Adrenal gland (tissue), 12 donors: ENCODE measurements around the gene SLC17A7. TPM values are rescaled to one million over a fixed set of nuclear protein-coding genes. Genes with fewer than 3 reads are reported as not detected.

ENCODE experiments used
- DNase-seq, 7 donors: peaks; one replicate each; pipeline ENCODE4 v3.0.0-alpha.2; 2019 to 2020
- H3K27ac ChIP-seq, 5 donors: fragments of 200-600 bp; sonication (generic) in 4 of 5; 1 replicate in 3 of 5; 2 replicates in 2 of 5; pipeline versions ENCODE4 v1.5.1 to v1.8.0; 2016 to 2020; ENCODE audit warnings: mild to moderate bottlenecking in 1 of 5
- H3K27me3 ChIP-seq: fragments of 200-600 bp; 2 replicates; pipeline ENCODE4 v1.8.0; 2021
- H3K36me3 ChIP-seq, 2 donors: fragments of 200-600 bp; replicated peaks in 1 of 2; 1 replicate in 1 of 2; 2 replicates in 1 of 2; pipeline versions ENCODE4 v1.5.1 to v1.8.0; 2018 to 2022
- H3K4me1 ChIP-seq, 2 donors: fragments of 200-600 bp; replicated peaks in 1 of 2; 1 replicate in 1 of 2; 2 replicates in 1 of 2; pipeline versions ENCODE4 v1.5.1 to v1.8.0; 2018 to 2021
- H3K4me3 ChIP-seq, 4 donors: fragments of 200-600 bp; sonication (generic) in 3 of 4; one replicate each; pipeline ENCODE4 v1.5.1; 2016 to 2018
- H3K9me3 ChIP-seq, 3 donors: fragments of 200-600 bp; sonication (generic) in 1 of 3; replicated peaks in 1 of 3; 1 replicate in 2 of 3; 2 replicates in 1 of 3; pipeline versions ENCODE4 v1.5.1 to v1.8.0; 2016 to 2021
- POLR2A ChIP-seq, 2 donors: fragments of 450-650 bp; IDR thresholded peaks; one replicate each; pipeline ENCODE4 v1.6.1; 2017; ENCODE audit warnings: antibody characterized with exemption in 2 of 2, mild to moderate bottlenecking in 2 of 2, moderate library complexity in 1 of 2
- WGBS, 4 donors: extraction: QIAGEN DNeasy Blood & Tissue Kit in 2 of 4; methylation state at CpG; one replicate each; pipeline versions ENCODE4 v1.1.5 to v1.1.7; 2013 to 2017; 5-methylcytosine and 5-hydroxymethylcytosine counted together
- intact Hi-C, 2 donors: fragments of 100-400 bp; cut with DNase I; formaldehyde crosslinking; loops; one replicate each; pipeline versions ENCODE4 v1.14.1 to v1.15.0; 2022 to 2023
- polyA plus RNA-seq, 3 donors: library from polyadenylated mRNA; stranded (reverse); fragments of 200-250 nt in 2 of 3; fragments of 350-450 nt in 1 of 3; fragmentation: Illumina TruSeq in 1 of 3; extraction: RNeasy Lipid Tissue Mini Kit (QIAGEN cat#74804) in 1 of 3; gene quantifications; one replicate each; pipeline ENCODE4 v1.2.3, GENCODE V29; 2013 to 2014
- small RNA-seq, 2 donors: library from RNA; depleted of rRNA; stranded (forward); fragments of <200 nt; gene quantifications; one replicate each; pipeline ENCODE3, GENCODE V24; 2016
- total RNA-seq, 9 donors: library from RNA; depleted of rRNA in 4 of 9; stranded (reverse); fragments of >200 nt in 4 of 9; fragments of 120-200 nt in 1 of 9; fragmentation: NEBNext Ultra II Directional in 1 of 9; extraction: Animal tissue kit (Norgen Biotek cat#: 25700) in 1 of 9; gene quantifications; one replicate each; pipeline versions ENCODE4 v1.1.0 to v1.2.4, GENCODE V29; 2013 to 2023
- TF ChIP-seq, protein P1 (sequence below), 6 experiments: fragments of 450-650 bp in 4 of 6; fragments of 200-600 bp in 2 of 6; sonication (generic) in 1 of 6; IDR thresholded peaks; 1 replicate in 5 of 6; 2 replicates in 1 of 6; pipeline versions ENCODE4 v1.5.1 to v1.8.0; 2016 to 2021; ENCODE audit warnings: antibody characterized with exemption in 6 of 6, mild to moderate bottlenecking in 2 of 6, moderate library complexity in 1 of 6
- donor health status: healthy with polysubstance abuse.
- donor health status: Bipolar disorder and iron deficiency.
- donor health status: DM: yes; HTN: yes; CAD: no.
- donor health status: DM: no; HTN: no; CAD: no.
- donor health status: DM: no; HTN: no; CAD: no.
- donor health status: DM: yes; HTN: yes; CAD: no.

SLC17A7 gene
- total and polyA plus RNA-seq, 12 donors: 0.06 to 9.6 (median 1.2) TPM

GRCh38 chr19:49387936-49388372 is 53.4 kb downstream of the SLC17A7 start, which contains the start of gene KASH5:
Gene KASH5, plus strand, starts transcription at chr19:49388249. Its CDS starts 2,635 bp downstream, at chr19:49390884.
- intact Hi-C loops: no loop called here
- no peak for TF ChIP-seq POLR2A (IDR thresholded peaks at IDR 0.05)
- TF ChIP-seq, protein P1, sequence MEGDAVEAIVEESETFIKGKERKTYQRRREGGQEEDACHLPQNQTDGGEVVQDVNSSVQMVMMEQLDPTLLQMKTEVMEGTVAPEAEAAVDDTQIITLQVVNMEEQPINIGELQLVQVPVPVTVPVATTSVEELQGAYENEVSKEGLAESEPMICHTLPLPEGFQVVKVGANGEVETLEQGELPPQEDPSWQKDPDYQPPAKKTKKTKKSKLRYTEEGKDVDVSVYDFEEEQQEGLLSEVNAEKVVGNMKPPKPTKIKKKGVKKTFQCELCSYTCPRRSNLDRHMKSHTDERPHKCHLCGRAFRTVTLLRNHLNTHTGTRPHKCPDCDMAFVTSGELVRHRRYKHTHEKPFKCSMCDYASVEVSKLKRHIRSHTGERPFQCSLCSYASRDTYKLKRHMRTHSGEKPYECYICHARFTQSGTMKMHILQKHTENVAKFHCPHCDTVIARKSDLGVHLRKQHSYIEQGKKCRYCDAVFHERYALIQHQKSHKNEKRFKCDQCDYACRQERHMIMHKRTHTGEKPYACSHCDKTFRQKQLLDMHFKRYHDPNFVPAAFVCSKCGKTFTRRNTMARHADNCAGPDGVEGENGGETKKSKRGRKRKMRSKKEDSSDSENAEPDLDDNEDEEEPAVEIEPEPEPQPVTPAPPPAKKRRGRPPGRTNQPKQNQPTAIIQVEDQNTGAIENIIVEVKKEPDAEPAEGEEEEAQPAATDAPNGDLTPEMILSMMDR (IDR thresholded peaks at IDR 0.05): no peak
- no peaks in the 10 kb centered on the region for H3K4me1 ChIP-seq
- H3K36me3 ChIP-seq: no peaks in the 10 kb centered on the region
- H3K9me3 ChIP-seq: no peaks in the 10 kb centered on the region
- no peak within 1 kb of the TSS for H3K4me3 ChIP-seq
- WGBS, 4 donors: 23 to 78% (median 39%) methylated on average over 13 to 40 of the region's 40 CpGs
- no peaks in the 10 kb centered on the region for H3K27me3 ChIP-seq
- H3K27ac ChIP-seq: no peak within 1 kb of the TSS
- DNase-seq: peak; percentile 68 to 91 (median 82)

DNA sequence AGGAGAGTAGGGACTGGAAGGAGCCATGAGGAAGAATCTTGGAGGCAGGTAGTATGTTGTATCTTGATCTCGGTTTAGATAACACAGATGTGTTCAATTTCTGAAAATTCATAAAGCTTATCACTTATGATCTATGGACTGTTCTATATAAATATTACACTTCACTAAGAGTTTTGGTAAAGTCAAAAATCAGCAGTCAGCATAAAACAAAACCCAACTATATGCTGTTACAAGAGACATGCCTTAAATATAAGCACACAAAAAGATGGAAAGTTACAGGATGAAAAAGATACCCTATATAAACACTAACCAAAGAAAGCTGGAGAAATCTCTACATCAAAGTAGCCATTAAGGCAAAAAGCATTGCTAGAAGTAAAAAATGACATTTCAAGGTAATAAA is 57.7 kb downstream of the SLC17A7 start:
- no peak for DNase-seq
- no peak overlapping the region for H3K4me3 ChIP-seq
- no peaks in the 10 kb centered on the region for H3K36me3 ChIP-seq
- intact Hi-C loops: no loop called here
- H3K27me3 ChIP-seq: no peaks in the 10 kb centered on the region
- no peak for TF ChIP-seq POLR2A (IDR thresholded peaks at IDR 0.05)
- TF ChIP-seq, protein P1 (IDR thresholded peaks at IDR 0.05): no peak
- 0 to 83% (median 45%) methylated on average over 1 of the region's 1 CpG for WGBS, 4 donors
- H3K9me3 ChIP-seq: peaks cover 0 to 4% (median 0%) of the 10 kb centered on the region in 3 donors
- H3K27ac ChIP-seq: no peak overlapping the region
- H3K4me1 ChIP-seq: no peaks in the 10 kb centered on the region

DNA sequence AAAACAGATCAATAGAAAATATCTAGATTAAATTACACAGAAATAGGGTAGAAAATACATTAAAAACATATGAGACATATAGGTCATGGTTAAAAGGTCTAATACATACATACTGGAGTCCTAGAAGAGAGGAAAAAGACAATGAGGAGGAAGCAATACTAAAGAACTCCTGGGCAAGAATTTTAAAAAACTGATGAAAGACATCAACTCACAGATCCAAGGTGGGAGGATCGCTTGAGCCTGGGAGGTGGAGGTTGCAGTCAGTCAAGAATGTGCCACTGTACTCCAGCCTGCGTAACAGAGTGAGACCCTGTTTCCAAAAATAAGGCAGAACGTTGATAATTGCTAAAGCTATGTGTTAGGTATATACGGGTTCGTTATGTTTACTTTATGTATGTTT is 58.7 kb downstream of the SLC17A7 start:
- 85 to 92% (median 89%) methylated on average over 5 of the region's 5 CpGs for WGBS, 4 donors
- H3K27me3 ChIP-seq: no peaks in the 10 kb centered on the region
- TF ChIP-seq, protein P1 (IDR thresholded peaks at IDR 0.05): no peak
- no peak for TF ChIP-seq POLR2A (IDR thresholded peaks at IDR 0.05)
- no peak overlapping the region for H3K27ac ChIP-seq
- intact Hi-C loops: no loop called here
- no peaks in the 10 kb centered on the region for H3K36me3 ChIP-seq
- H3K4me1 ChIP-seq: no peaks in the 10 kb centered on the region
- DNase-seq: no peak
- H3K4me3 ChIP-seq: no peak overlapping the region
- H3K9me3 ChIP-seq: peaks cover 0 to 4% (median 0%) of the 10 kb centered on the region in 3 donors

DNA sequence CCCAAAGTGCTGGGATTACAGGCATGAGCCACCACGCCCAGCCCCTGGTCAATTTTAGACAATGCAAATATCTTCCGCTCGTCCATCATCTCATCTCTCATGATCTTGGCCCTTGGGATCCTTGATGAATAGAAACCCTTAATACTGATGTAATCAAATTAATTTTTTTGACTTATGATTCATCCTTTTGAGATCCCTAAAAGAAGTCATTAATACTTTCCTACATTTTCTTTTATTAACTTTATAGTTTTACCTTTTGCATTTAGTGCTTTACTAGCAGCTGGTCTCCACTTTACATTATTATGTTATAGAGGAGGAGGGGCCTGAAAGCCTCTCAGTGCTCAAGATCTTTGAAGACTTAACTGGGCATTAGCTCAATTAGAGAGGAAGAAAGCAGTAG is 60.9 kb downstream of the SLC17A7 start:
- Histone ChIP-seq H3K9me3 (peaks cover 0 to 4% (median 0%) of the 10 kb centered on the region in 3 donors), H3K4me1 (no peaks in the 10 kb centered on the region), H3K27me3 (no peaks in the 10 kb centered on the region), H3K36me3 (no peaks in the 10 kb centered on the region), H3K27ac (no peak overlapping the region), H3K4me3 (no peak overlapping the region)
- WGBS, 4 donors: 83 to 94% (median 87%) methylated on average over 3 of the region's 3 CpGs
- TF ChIP-seq POLR2A (IDR thresholded peaks at IDR 0.05): no peak
- TF ChIP-seq, protein P1 (IDR thresholded peaks at IDR 0.05): no peak
- no peak for DNase-seq
- intact Hi-C loops: no loop called here

Small RNA genes lying within 50 kb of the gene (small RNA-seq; reads per million reads assigned to genes)
- gene SNORD32A (0 reads per million in 2 donors), gene SNORD33 (0 reads per million in 2 donors), gene SNORD34 (0 reads per million in 2 donors), gene SNORD35A (0 reads per million in 2 donors)

Other genes starting within 250 kb of the SLC17A7 start
- gene SLC6A16, start 116.3 kb downstream of the SLC17A7 start, total RNA-seq: 1 to 10 TPM in 3 of 9 donors, under 1 TPM in 5, not detected in 1; 0.17 to 1.7 (median 0.71) TPM
- gene SLC6A16, start 116.3 kb downstream of the SLC17A7 start, polyA plus RNA-seq: 1 to 10 TPM; 1.1 to 3.5 (median 2.6) TPM
- gene CD37, start 106.1 kb downstream of the SLC17A7 start, total RNA-seq: 10 to 100 TPM in 8 of 9 donors, under 1 TPM in 1; 0.61 to 26.1 (median 15.8) TPM
- 10 to 100 TPM in 1 of 3 donors, 1 to 10 TPM in 2; 5.4 to 27.1 (median 8.9) TPM for gene CD37, start 106.1 kb downstream of the SLC17A7 start, polyA plus RNA-seq
- gene TEAD2, start 79.1 kb downstream of the SLC17A7 start, total RNA-seq: 10 to 100 TPM in 8 of 9 donors, 1 to 10 TPM in 1; 5.4 to 42.8 (median 26.0) TPM
- gene TEAD2, start 79.1 kb downstream of the SLC17A7 start, polyA plus RNA-seq: 10 to 100 TPM; 11.3 to 31.1 (median 28.7) TPM
- under 1 TPM in 4 of 9 donors, not detected in 5; 0.28 to 0.50 (median 0.43) TPM for gene DKKL1, start 77.7 kb downstream of the SLC17A7 start, total RNA-seq
- gene DKKL1, start 77.7 kb downstream of the SLC17A7 start, polyA plus RNA-seq: under 1 TPM in 2 of 3 donors, not detected in 1; 0.44 to 0.56 TPM
- gene KASH5, start 53.3 kb downstream of the SLC17A7 start, total RNA-seq: under 1 TPM in 2 of 9 donors, not detected in 7; 0.74 to 0.97 TPM
- gene KASH5, start 53.3 kb downstream of the SLC17A7 start, polyA plus RNA-seq: not detected
- gene PTH2, start 18.1 kb downstream of the SLC17A7 start, total RNA-seq: not detected
- gene PTH2, start 18.1 kb downstream of the SLC17A7 start, polyA plus RNA-seq: not detected
- not detected for gene GFY, start 16.1 kb downstream of the SLC17A7 start, total RNA-seq
- gene GFY, start 16.1 kb downstream of the SLC17A7 start, polyA plus RNA-seq: not detected
- gene PIH1D1, start 10.3 kb upstream of the SLC17A7 start, total RNA-seq: 100 to 1,000 TPM in 4 of 9 donors, 10 to 100 TPM in 5; 63.1 to 131 (median 87.2) TPM
- 100 to 1,000 TPM in 1 of 3 donors, 10 to 100 TPM in 2; 26.6 to 103 (median 72.3) TPM for gene PIH1D1, start 10.3 kb upstream of the SLC17A7 start, polyA plus RNA-seq
- gene ALDH16A1, start 11.7 kb upstream of the SLC17A7 start, total RNA-seq: 10 to 100 TPM; 15.1 to 47.8 (median 29.1) TPM
- 10 to 100 TPM in 2 of 3 donors, 1 to 10 TPM in 1; 3.6 to 95.5 (median 86.7) TPM for gene ALDH16A1, start 11.7 kb upstream of the SLC17A7 start, polyA plus RNA-seq
- 10 to 100 TPM in 3 of 9 donors, 1 to 10 TPM in 6; 1.2 to 10.6 (median 8.4) TPM for gene FLT3LG, start 32.7 kb upstream of the SLC17A7 start, total RNA-seq
- 10 to 100 TPM in 2 of 3 donors, 1 to 10 TPM in 1; 1.8 to 33.8 (median 24.7) TPM for gene FLT3LG, start 32.7 kb upstream of the SLC17A7 start, polyA plus RNA-seq
- 1,000 to 10,000 TPM; 2,402 to 3,504 (median 2,570) TPM for gene RPL13A, start 46.1 kb upstream of the SLC17A7 start, total RNA-seq
- gene RPL13A, start 46.1 kb upstream of the SLC17A7 start, polyA plus RNA-seq: 1,000 to 10,000 TPM; 1,750 to 2,828 (median 2,567) TPM
- gene RPS11, start 54.9 kb upstream of the SLC17A7 start, total RNA-seq: 1,000 to 10,000 TPM; 1,528 to 3,971 (median 2,257) TPM
- gene RPS11, start 54.9 kb upstream of the SLC17A7 start, polyA plus RNA-seq: 1,000 to 10,000 TPM; 2,684 to 4,591 (median 2,733) TPM
- gene FCGRT, start 71.1 kb upstream of the SLC17A7 start, total RNA-seq: 100 to 1,000 TPM; 101 to 505 (median 351) TPM
- 100 to 1,000 TPM in 2 of 3 donors, 10 to 100 TPM in 1; 90.2 to 253 (median 218) TPM for gene FCGRT, start 71.1 kb upstream of the SLC17A7 start, polyA plus RNA-seq
- 10 to 100 TPM in 8 of 9 donors, 1 to 10 TPM in 1; 8.0 to 56.4 (median 33.1) TPM for gene RCN3, start 86.5 kb upstream of the SLC17A7 start, total RNA-seq
- 100 to 1,000 TPM in 2 of 3 donors, 1 to 10 TPM in 1; 9.3 to 232 (median 120) TPM for gene RCN3, start 86.5 kb upstream of the SLC17A7 start, polyA plus RNA-seq
- 10 to 100 TPM; 53.3 to 98.2 (median 63.8) TPM for gene NOSIP, start 139.0 kb upstream of the SLC17A7 start, total RNA-seq
- gene NOSIP, start 139.0 kb upstream of the SLC17A7 start, polyA plus RNA-seq: 100 to 1,000 TPM in 2 of 3 donors, 10 to 100 TPM in 1; 35.0 to 159 (median 145) TPM
- gene PRRG2, start 139.8 kb upstream of the SLC17A7 start, total RNA-seq: 1 to 10 TPM in 2 of 9 donors, under 1 TPM in 5, not detected in 2; 0.28 to 1.2 (median 0.87) TPM
- 1 to 10 TPM in 1 of 3 donors, under 1 TPM in 2; 0.33 to 1.2 (median 0.71) TPM for gene PRRG2, start 139.8 kb upstream of the SLC17A7 start, polyA plus RNA-seq
- gene PRR12, start 149.7 kb upstream of the SLC17A7 start, total RNA-seq: 10 to 100 TPM in 8 of 9 donors, 1 to 10 TPM in 1; 2.9 to 39.3 (median 17.6) TPM
- gene PRR12, start 149.7 kb upstream of the SLC17A7 start, polyA plus RNA-seq: 10 to 100 TPM in 1 of 3 donors, 1 to 10 TPM in 2; 4.2 to 49.8 (median 9.5) TPM
- gene RRAS, start 198.6 kb upstream of the SLC17A7 start, total RNA-seq: 10 to 100 TPM in 8 of 9 donors, 1 to 10 TPM in 1; 6.8 to 77.9 (median 37.4) TPM
- 100 to 1,000 TPM in 2 of 3 donors, 10 to 100 TPM in 1; 21.9 to 180 (median 167) TPM for gene RRAS, start 198.6 kb upstream of the SLC17A7 start, polyA plus RNA-seq
- gene SCAF1, start 200.7 kb upstream of the SLC17A7 start, total RNA-seq: 10 to 100 TPM in 8 of 9 donors, 1 to 10 TPM in 1; 4.2 to 81.3 (median 45.8) TPM
- gene SCAF1, start 200.7 kb upstream of the SLC17A7 start, polyA plus RNA-seq: 10 to 100 TPM in 2 of 3 donors, 1 to 10 TPM in 1; 7.9 to 67.7 (median 27.1) TPM
- 100 to 1,000 TPM in 2 of 9 donors, 10 to 100 TPM in 7; 33.7 to 108 (median 64.1) TPM for gene IRF3, start 224.3 kb upstream of the SLC17A7 start, total RNA-seq
- gene IRF3, start 224.3 kb upstream of the SLC17A7 start, polyA plus RNA-seq: 100 to 1,000 TPM in 2 of 3 donors, 10 to 100 TPM in 1; 23.2 to 328 (median 159) TPM
- gene BCL2L12, start 224.4 kb upstream of the SLC17A7 start, total RNA-seq: 10 to 100 TPM in 4 of 9 donors, 1 to 10 TPM in 5; 3.3 to 16.3 (median 9.7) TPM
- 10 to 100 TPM in 2 of 3 donors, 1 to 10 TPM in 1; 3.5 to 15.4 (median 13.9) TPM for gene BCL2L12, start 224.4 kb upstream of the SLC17A7 start, polyA plus RNA-seq
- 100 to 1,000 TPM in 8 of 9 donors, 10 to 100 TPM in 1; 80.4 to 262 (median 160) TPM for gene PRMT1, start 235.7 kb upstream of the SLC17A7 start, total RNA-seq
- gene PRMT1, start 235.7 kb upstream of the SLC17A7 start, polyA plus RNA-seq: 100 to 1,000 TPM; 158 to 198 (median 179) TPM
- gene ADM5, start 248.1 kb upstream of the SLC17A7 start, total RNA-seq: 1 to 10 TPM in 1 of 9 donors, under 1 TPM in 8; 0.18 to 1.2 (median 0.55) TPM
- gene ADM5, start 248.1 kb upstream of the SLC17A7 start, polyA plus RNA-seq: 1 to 10 TPM in 2 of 3 donors, not detected in 1; 1.9 to 2.0 TPM
- gene CPT1C, start 249.6 kb upstream of the SLC17A7 start, total RNA-seq: 1 to 10 TPM in 8 of 9 donors, not detected in 1; 2.4 to 9.4 (median 4.6) TPM
- 10 to 100 TPM in 2 of 3 donors, 1 to 10 TPM in 1; 5.8 to 55.7 (median 14.1) TPM for gene CPT1C, start 249.6 kb upstream of the SLC17A7 start, polyA plus RNA-seq